Mesendoderm (in vitro differentiated cells): ENCODE data around the gene SEMA4C. TPM values are rescaled to one million over a fixed set of nuclear protein-coding genes. Genes with fewer than 3 reads are reported as not detected.

Experiments
- DNase-seq: peaks from one replicate; pipeline ENCODE4 v3.0.0; 2013
- H2AK5ac ChIP-seq: 2 replicates; pipeline ENCODE4 v1.6.1; 2013; ENCODE audit warnings: low read length, inconsistent platforms
- H2BK120ac ChIP-seq: 2 replicates; pipeline ENCODE4 v1.6.1; 2013; ENCODE audit warnings: low read depth, mild to moderate bottlenecking, low read length, moderate library complexity, mixed read lengths
- H2BK15ac ChIP-seq: replicated peaks from 2 replicates; pipeline ENCODE4 v1.6.1; 2013; ENCODE audit warnings: low read depth, mild to moderate bottlenecking, moderate library complexity
- H2BK5ac ChIP-seq: 2 replicates; pipeline ENCODE4 v1.6.1; 2013; ENCODE audit warnings: low read length, inconsistent platforms
- H3K18ac ChIP-seq: 2 replicates; pipeline ENCODE4 v1.6.1; 2013; ENCODE audit warnings: mild to moderate bottlenecking, low read length, mixed read lengths
- H3K23ac ChIP-seq: one replicate; pipeline ENCODE4 v1.6.1; 2013; ENCODE audit warnings: low read length
- H3K27ac ChIP-seq: 2 replicates; pipeline ENCODE4 v1.5.1; 2013; ENCODE audit warnings: low read depth, mild to moderate bottlenecking, inconsistent platforms, low read length, moderate library complexity
- H3K27me3 ChIP-seq: 2 replicates; pipeline ENCODE4 v1.6.1; 2013; ENCODE audit warnings: low read length, control low read depth, mild to moderate bottlenecking, inconsistent platforms; ENCODE audit not compliant: insufficient read depth, poor library complexity
- H3K36me3 ChIP-seq: 2 replicates; pipeline ENCODE4 v1.6.1; 2013; ENCODE audit warnings: low read length, inconsistent platforms; ENCODE audit not compliant: control insufficient read depth, insufficient read depth
- H3K4ac ChIP-seq: one replicate; pipeline ENCODE4 v1.6.1; 2013; ENCODE audit warnings: low read depth, mild to moderate bottlenecking, low read length, moderate library complexity
- H3K4me1 ChIP-seq: 2 replicates; pipeline ENCODE4 v1.6.1; 2013; ENCODE audit warnings: low read depth, low read length, inconsistent platforms; ENCODE audit not compliant: control insufficient read depth
- H3K4me2 ChIP-seq: 2 replicates; pipeline ENCODE4 v1.6.1; 2013; ENCODE audit warnings: low read length
- H3K4me3 ChIP-seq: 2 replicates; pipeline ENCODE4 v1.5.1; 2013; ENCODE audit warnings: mild to moderate bottlenecking, low read length
- H3K56ac ChIP-seq: one replicate; pipeline ENCODE4 v1.6.1; 2013; ENCODE audit warnings: low read length
- H3K79me1 ChIP-seq: 2 replicates; pipeline ENCODE4 v1.6.1; 2013; ENCODE audit warnings: low read length, inconsistent platforms
- H3K79me2 ChIP-seq: 2 replicates; pipeline ENCODE4 v1.6.1; 2013; ENCODE audit warnings: mild to moderate bottlenecking, low read length; ENCODE audit not compliant: control insufficient read depth, insufficient read depth
- H3K9ac ChIP-seq: 2 replicates; pipeline ENCODE4 v1.6.1; 2013; ENCODE audit warnings: low read length, inconsistent platforms
- H4K5ac ChIP-seq: one replicate; pipeline ENCODE4 v1.6.1; 2013; ENCODE audit warnings: low read length
- H4K8ac ChIP-seq: one replicate; pipeline ENCODE4 v1.6.1; 2013; ENCODE audit warnings: low read depth, mild to moderate bottlenecking, control low read depth, low read length, moderate library complexity
- WGBS: extraction: QIAGEN DNeasy Blood & Tissue Kit; methylation state at CpG from one replicate; pipeline ENCODE4 v1.1.7; 2013; ENCODE audit warnings: low lambda C conversion rate, missing lambda C conversion rate; ENCODE audit not compliant: insufficient coverage; ENCODE audit errors: extremely low coverage; 5-methylcytosine and 5-hydroxymethylcytosine counted together
- polyA plus RNA-seq, 2 experiments: library from polyadenylated mRNA; stranded (reverse); fragments of 200-250 nt; gene quantifications; one replicate each; pipeline ENCODE4 v1.2.3, GENCODE V29; 2013

The SEMA4C gene
- 32.1 TPM for polyA plus RNA-seq (2013, experiment 1 of 2)
- 31.2 TPM for polyA plus RNA-seq (2013, experiment 2 of 2)

DNA sequence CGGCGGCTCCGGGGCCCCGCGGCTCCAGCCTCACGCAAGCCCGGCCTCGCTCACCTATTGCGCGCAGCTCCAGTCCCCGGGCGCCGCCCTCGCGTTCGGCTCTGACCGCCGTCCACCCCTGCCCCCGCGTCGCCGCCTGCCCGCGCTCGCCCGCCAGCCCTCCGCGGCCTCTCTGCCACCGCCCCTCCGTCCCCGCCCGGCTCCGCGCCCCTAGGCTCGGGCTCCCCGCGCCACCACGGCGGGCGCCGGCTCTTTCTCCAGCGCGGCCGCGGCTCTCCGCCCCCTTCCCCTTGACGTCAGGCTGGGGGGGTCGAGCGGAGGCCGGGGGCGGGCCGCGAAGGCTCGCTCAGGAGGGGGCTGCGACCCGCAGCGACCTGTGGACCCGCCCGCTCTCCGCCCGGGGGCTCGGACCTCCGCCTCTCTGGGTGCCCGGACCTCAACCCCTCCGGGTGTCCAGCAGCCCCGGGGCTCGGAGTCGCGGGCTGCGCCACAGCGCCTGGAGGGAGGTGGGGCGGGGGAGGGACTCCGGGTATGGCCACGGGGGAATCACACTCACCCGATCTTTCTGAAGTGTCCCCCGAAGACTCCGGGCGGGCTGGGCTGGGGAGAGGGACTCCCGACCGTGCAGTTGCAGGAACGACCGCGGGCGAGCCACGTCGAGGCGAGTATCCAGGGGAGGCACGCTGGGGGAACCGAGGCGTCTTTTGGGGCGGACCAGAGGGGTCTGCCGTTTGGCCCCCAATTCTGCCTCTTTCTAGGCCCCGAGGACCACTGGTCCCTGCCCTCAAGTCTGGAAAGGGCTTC lies at the start of gene SEMA4C:
Gene SEMA4C, minus strand, starts transcription at position 259 of the 804 bp plus-strand sequence. CDS start 2,194 bp downstream, outside the sequence.
- peak; percentile 57 for DNase-seq
- Histone ChIP-seq H3K23ac (peak within 1 kb of the TSS; percentile 66), H3K4me3 (peak within 1 kb of the TSS; percentile 91), H2AK5ac (peak within 1 kb of the TSS; percentile 48), H3K27me3 (no peaks in the 10 kb centered on the region), H3K79me2 (peaks cover 32% of the 10 kb centered on the region), H3K36me3 (peaks cover 10% of the 10 kb centered on the region), H2BK15ac (no peak within 1 kb of the TSS), H3K18ac (peak within 1 kb of the TSS; percentile 97), H4K8ac (peak within 1 kb of the TSS; percentile 89), H2BK120ac (peak within 1 kb of the TSS; percentile 73), H3K79me1 (peaks cover 25% of the 10 kb centered on the region), H3K9ac (peak within 1 kb of the TSS; percentile 99), H2BK5ac (peak within 1 kb of the TSS; percentile 76), H4K5ac (no peak within 1 kb of the TSS), H3K27ac (peak within 1 kb of the TSS; percentile 93), H3K4ac (peak within 1 kb of the TSS; percentile 97), H3K4me2 (peak within 1 kb of the TSS; percentile 85), H3K56ac (peak within 1 kb of the TSS; percentile 96), H3K4me1 (peaks cover 17% of the 10 kb centered on the region)
- no CpG with 5 or more reads among the region's 93 CpGs for WGBS

DNA sequence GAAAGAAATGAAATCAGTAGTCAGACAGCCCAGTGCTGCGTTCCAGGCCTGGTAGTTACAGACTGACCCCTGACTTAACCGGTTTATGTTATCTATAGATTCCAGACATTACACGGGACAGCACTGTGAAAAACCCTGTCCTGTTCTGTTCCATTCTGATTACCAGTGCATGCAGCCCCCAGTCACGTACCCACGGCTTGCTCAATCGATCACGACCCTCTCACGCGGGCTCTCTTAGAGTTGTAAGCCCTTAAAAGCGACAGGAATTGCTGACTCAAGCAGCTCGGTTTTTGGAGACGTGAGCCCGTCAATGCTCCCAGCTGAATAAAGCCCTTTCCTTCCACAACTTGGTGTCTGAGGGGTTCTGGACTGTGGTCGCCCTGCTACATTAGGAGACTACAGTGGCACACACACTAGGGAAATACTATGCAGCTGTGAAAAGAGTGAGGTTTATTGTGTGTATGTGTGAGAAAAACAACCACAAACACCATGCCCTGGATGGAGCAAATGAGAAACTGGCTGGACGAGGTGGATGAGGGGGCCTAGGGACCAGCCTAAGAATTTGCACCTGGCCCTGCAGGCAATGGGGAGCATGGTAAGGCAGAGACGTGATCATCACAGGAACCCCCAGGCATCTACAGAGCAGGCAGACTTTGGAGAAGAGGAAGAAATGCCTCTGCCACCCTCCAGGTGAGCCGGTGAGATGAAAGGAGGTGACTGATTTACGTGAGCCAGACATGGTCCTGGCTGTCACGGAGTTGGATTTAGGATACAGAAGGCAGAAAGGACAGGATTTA lies 49.1 kb upstream of the SEMA4C start:
- H3K4me3 ChIP-seq, result no peak overlapping the region
- DNase-seq, result no peak
- no peaks in the 10 kb centered on the region for H3K4me1 ChIP-seq
- no peak overlapping the region for H2BK15ac ChIP-seq
- WGBS, result no CpG with 5 or more reads among the region's 19 CpGs
- no peak overlapping the region for H2BK120ac ChIP-seq
- H3K56ac ChIP-seq, result no peak overlapping the region
- no peaks in the 10 kb centered on the region for H3K36me3 ChIP-seq
- H3K23ac ChIP-seq, result no peak overlapping the region
- no peak overlapping the region for H2AK5ac ChIP-seq
- H4K5ac ChIP-seq, result no peak overlapping the region
- H3K27ac ChIP-seq, result no peak overlapping the region
- no peak overlapping the region for H3K18ac ChIP-seq
- no peak overlapping the region for H3K9ac ChIP-seq
- H3K4me2 ChIP-seq, result no peak overlapping the region
- H3K27me3 ChIP-seq, result no peaks in the 10 kb centered on the region
- H4K8ac ChIP-seq, result no peak overlapping the region
- H3K79me2 ChIP-seq, result no peaks in the 10 kb centered on the region
- no peaks in the 10 kb centered on the region for H3K79me1 ChIP-seq
- H2BK5ac ChIP-seq, result no peak overlapping the region
- no peak overlapping the region for H3K4ac ChIP-seq

DNA sequence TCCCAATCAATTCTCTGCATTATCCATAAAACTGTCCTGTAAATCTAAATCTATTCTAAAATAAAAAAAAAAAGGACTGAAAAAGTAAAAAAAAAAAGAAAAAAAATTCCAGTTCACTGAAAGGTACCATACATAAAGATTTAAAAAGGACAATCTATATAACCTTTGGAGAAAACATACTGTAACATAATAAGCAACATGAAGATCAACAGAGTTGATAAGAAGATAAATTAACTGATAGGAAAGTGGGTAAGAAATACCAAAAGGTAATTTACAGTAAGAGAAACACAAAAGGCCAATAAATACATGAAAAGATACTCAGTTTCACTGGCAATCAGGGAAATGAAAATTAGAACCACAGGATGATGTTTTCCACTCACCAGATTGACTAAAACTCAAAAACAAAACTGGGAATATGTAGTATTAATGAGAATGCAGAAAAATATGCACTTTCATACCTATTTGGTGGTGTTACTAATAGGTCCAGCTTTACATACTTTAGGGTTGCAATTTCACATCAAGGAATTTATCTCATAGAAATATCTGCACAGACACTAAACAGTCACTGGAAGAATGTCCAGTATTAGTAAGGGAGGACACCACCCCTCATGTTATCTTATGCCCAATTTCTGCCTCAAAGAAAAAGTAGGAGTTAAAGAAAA lies 48.3 kb upstream of the SEMA4C start:
- Histone ChIP-seq H3K27me3 (no peaks in the 10 kb centered on the region), H2BK5ac (no peak overlapping the region), H2BK120ac (no peak overlapping the region), H3K4ac (no peak overlapping the region), H3K4me3 (no peak overlapping the region), H3K4me1 (no peaks in the 10 kb centered on the region), H4K8ac (no peak overlapping the region), H3K9ac (no peak overlapping the region), H3K79me2 (no peaks in the 10 kb centered on the region), H3K36me3 (no peaks in the 10 kb centered on the region), H3K27ac (no peak overlapping the region), H3K4me2 (no peak overlapping the region), H2BK15ac (no peak overlapping the region), H2AK5ac (no peak overlapping the region), H3K56ac (no peak overlapping the region), H3K18ac (no peak overlapping the region), H4K5ac (no peak overlapping the region), H3K79me1 (no peaks in the 10 kb centered on the region), H3K23ac (no peak overlapping the region)
- no peak for DNase-seq

- Histone ChIP-seq H3K4me1 (no peaks in the 10 kb centered on the region), H2BK5ac (no peak overlapping the region), H3K27ac (no peak overlapping the region), H2BK15ac (no peak overlapping the region), H3K56ac (no peak overlapping the region), H3K4ac (no peak overlapping the region), H3K23ac (no peak overlapping the region), H4K5ac (no peak overlapping the region), H3K36me3 (no peaks in the 10 kb centered on the region), H3K79me2 (no peaks in the 10 kb centered on the region), H3K79me1 (no peaks in the 10 kb centered on the region), H4K8ac (no peak overlapping the region), H3K4me2 (no peak overlapping the region), H3K18ac (no peak overlapping the region), H3K9ac (no peak overlapping the region), H3K27me3 (no peaks in the 10 kb centered on the region), H2AK5ac (no peak overlapping the region), H3K4me3 (no peak overlapping the region), H2BK120ac (no peak overlapping the region)
- WGBS, result no CpG with 5 or more reads among the region's 22 CpGs
- no peak for DNase-seq
Measured at GRCh38 chr2:96916646-96917543, 47.0 kb upstream of the SEMA4C start.

- Histone ChIP-seq H3K79me2 (no peaks in the 10 kb centered on the region), H3K4me2 (no peak overlapping the region), H3K4me3 (no peak overlapping the region), H3K79me1 (no peaks in the 10 kb centered on the region), H3K56ac (no peak overlapping the region), H3K4me1 (no peaks in the 10 kb centered on the region), H2AK5ac (no peak overlapping the region), H2BK15ac (no peak overlapping the region), H3K9ac (no peak overlapping the region), H2BK5ac (no peak overlapping the region), H3K27me3 (no peaks in the 10 kb centered on the region), H3K36me3 (no peaks in the 10 kb centered on the region), H3K18ac (no peak overlapping the region), H4K8ac (no peak overlapping the region), H3K23ac (no peak overlapping the region), H2BK120ac (no peak overlapping the region), H4K5ac (no peak overlapping the region), H3K27ac (no peak overlapping the region), H3K4ac (no peak overlapping the region)
- WGBS, result no CpG with 5 or more reads among the region's 10 CpGs
- DNase-seq, result no peak
Measured at GRCh38 chr2:96916156-96916630, 46.3 kb upstream of the SEMA4C start.
